Right lobe of liver (tissue), 4 donors: ENCODE measurements around the gene DSE.

ENCODE experiments used
- CTCF ChIP-seq, 4 donors: fragments of 200-600 bp in 3 of 4; fragments of 450-650 bp in 1 of 4; IDR thresholded peaks; one replicate each; pipeline versions ENCODE4 v1.5.1 to v1.8.0; 2016 to 2022; ENCODE audit warnings: antibody characterized with exemption in 4 of 4, mild to moderate bottlenecking in 2 of 4
- POLR2A ChIP-seq: fragments of 450-650 bp; IDR thresholded peaks from one replicate; pipeline ENCODE4 v1.6.1; 2017; ENCODE audit warnings: antibody characterized with exemption, mild to moderate bottlenecking
- donor health status: DM: no; HTN: no; CAD: no.
- donor health status: DM: no; HTN: no; CAD: no.
- donor health status: DM: no; HTN: yes; CAD: no.

- TF ChIP-seq CTCF (IDR thresholded peaks at IDR 0.05), result no peak
- TF ChIP-seq POLR2A, result no peak
Observed at GRCh38 chr6:116364321-116364720, 6.4 kb upstream of the DSE start.
